Coronary artery (tissue), 2 donors: ENCODE results near the gene JAK1.

Source experiments
- DNase-seq: peaks from one replicate; pipeline ENCODE4 v3.0.0-alpha.2; 2017; ENCODE audit warnings: low spot score
- H3K27ac ChIP-seq, 2 donors: fragments of 200-600 bp; sonication (generic); one replicate each; pipeline ENCODE4 v1.5.1; 2016 to 2019
- H3K4me3 ChIP-seq: fragments of 200-600 bp; sonication (generic); 2 replicates; pipeline ENCODE4 v1.5.1; 2016; ENCODE audit warnings: mild to moderate bottlenecking, moderate library complexity
- TF ChIP-seq, protein P1 (sequence below): fragments of 200-600 bp; sonication (generic); IDR thresholded peaks from one replicate; pipeline ENCODE4 v1.5.1; 2019; ENCODE audit warnings: antibody characterized with exemption

JAK1 gene

DNA sequence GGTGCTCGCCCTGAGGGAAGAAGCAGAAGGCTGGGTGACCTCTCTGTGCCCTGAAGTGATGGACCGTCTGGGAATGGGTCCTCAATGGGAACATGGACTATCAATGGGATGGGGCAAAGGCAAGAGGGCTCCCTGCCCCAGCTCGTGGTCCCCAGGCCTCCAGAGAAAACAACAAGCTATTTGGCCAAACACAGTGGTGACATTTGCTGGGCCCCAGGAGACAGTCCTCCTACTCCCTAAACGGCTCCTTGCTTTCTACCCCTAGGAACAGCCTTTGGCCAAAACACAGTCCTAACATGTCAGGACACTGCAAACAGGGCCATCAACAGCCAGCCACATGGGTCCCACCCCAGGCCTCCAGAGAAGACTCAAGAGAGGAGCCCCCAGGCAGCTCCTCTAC, 118.7 kb downstream of the JAK1 start:
- Histone ChIP-seq H3K27ac (no peak overlapping the region), H3K4me3 (no peak overlapping the region)
- TF ChIP-seq, protein P1, sequence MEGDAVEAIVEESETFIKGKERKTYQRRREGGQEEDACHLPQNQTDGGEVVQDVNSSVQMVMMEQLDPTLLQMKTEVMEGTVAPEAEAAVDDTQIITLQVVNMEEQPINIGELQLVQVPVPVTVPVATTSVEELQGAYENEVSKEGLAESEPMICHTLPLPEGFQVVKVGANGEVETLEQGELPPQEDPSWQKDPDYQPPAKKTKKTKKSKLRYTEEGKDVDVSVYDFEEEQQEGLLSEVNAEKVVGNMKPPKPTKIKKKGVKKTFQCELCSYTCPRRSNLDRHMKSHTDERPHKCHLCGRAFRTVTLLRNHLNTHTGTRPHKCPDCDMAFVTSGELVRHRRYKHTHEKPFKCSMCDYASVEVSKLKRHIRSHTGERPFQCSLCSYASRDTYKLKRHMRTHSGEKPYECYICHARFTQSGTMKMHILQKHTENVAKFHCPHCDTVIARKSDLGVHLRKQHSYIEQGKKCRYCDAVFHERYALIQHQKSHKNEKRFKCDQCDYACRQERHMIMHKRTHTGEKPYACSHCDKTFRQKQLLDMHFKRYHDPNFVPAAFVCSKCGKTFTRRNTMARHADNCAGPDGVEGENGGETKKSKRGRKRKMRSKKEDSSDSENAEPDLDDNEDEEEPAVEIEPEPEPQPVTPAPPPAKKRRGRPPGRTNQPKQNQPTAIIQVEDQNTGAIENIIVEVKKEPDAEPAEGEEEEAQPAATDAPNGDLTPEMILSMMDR = no peak
- no peak for DNase-seq

DNA sequence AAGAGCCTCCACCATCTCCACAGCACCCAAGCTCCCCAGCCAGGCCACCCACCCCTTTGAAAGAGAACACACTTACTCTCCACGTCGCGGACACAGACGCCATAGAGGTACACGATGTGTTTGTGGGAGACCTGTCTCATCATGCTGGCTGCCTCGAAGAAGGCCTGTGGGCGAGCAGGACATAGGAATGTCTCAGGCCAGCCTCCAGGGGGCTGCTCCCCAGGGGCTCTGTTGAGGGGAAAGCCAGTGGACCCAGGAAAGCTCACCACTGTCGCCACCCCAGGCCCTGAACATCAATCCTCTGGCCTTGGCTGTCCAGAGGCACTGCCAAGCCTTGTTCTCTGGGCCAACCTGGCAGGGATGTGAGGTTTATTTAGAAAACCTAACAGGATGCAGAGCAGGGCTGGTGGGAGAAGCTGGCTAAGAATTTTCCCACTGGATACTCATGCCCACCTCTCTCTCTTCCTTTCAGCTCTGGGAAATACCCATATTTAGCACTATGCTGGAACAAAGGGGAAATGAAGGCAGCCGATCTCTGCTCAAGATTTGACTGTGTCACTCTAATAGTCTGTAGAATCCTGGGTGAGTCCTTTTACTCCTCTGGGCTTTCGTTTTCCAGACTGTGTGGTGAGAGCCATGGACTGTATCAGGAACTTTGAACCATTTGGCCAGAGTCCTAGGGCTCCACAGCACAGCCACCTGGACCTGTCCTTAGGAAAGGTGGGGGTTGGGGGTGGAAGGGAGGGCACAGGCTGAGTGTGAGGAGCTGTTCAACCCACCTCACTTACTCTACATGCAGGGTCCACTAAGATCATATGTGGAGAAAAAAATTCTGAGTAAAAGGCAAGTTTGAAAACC, 119.5 kb downstream of the JAK1 start:
- DNase-seq = no peak
- H3K4me3 ChIP-seq = no peak overlapping the region
- H3K27ac ChIP-seq = no peak overlapping the region
- TF ChIP-seq, protein P1 = no peak

DNA sequence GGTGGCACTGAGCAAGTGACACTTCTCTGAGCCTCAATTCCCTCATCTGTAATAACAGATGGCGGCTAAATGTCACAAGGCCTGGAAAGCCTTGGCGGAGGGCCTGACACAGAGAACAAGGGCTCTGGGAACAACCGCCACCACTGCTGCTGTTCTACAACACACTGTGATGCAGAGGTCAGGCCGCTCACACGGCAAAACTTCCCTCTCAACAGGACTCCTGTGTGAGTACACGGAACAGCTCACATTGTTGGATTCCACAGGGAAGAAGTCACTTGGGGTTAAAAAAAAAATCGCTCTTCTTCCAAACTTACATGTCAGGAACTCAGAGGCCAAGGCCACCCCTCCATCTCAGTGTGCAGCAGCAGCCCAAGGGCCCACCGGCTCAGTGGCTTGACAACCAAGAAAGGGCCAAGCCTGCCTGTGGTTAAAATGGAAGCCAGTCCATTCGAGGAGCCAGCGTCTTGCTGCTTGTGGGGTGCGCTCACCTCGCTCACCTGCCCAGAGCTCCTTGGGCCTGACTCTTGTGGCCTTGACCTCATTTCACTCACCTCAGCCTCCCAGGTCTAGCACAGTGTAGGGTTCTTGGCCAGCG, 120.4 kb downstream of the JAK1 start:
- no peak overlapping the region for H3K4me3 ChIP-seq
- H3K27ac ChIP-seq = no peak overlapping the region
- TF ChIP-seq, protein P1 = no peak
- no peak for DNase-seq

DNA sequence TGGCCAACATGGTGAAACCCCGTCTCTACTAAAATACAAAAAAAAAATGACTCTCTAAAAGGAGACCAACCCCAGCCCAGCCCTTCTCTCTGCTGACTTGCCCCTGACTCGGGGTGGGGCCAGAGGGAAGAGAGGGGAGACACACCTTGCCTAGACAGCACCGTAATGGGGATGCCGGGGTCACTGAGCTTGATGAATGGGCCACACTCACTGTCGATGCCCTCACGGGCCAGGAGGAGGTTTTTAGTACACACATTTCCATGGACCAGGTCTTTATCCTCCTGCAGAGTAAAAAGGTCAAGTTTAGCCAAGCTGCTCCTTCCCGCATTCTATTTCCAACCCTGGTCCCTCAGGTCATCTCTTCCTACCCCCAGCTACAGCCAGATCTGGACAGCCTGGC, 121.7 kb downstream of the JAK1 start:
- Histone ChIP-seq H3K27ac (no peak overlapping the region), H3K4me3 (no peak overlapping the region)
- TF ChIP-seq, protein P1 = no peak
- no peak for DNase-seq

DNA sequence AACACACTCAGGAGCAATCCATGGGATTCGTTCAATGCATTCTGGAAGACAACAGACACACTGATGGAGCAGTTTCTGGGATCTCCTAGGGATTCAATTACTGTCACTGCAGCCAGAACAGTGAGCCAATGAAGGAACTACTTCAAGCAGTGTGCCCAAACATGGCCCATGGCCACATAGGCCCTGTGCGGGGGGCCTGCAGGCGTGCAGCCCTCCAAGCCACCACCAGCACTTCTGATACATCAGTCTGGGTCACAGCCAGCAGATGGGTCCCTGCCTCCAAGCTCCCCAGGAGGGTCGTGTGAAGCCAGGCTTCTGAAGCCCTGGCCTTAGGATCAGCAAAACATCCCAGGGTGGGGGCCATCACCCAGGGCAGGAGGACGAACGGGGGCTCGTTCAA, 122.2 kb downstream of the JAK1 start:
- TF ChIP-seq, protein P1 = no peak
- DNase-seq = no peak
- H3K4me3 ChIP-seq = no peak overlapping the region
- no peak overlapping the region for H3K27ac ChIP-seq

DNA sequence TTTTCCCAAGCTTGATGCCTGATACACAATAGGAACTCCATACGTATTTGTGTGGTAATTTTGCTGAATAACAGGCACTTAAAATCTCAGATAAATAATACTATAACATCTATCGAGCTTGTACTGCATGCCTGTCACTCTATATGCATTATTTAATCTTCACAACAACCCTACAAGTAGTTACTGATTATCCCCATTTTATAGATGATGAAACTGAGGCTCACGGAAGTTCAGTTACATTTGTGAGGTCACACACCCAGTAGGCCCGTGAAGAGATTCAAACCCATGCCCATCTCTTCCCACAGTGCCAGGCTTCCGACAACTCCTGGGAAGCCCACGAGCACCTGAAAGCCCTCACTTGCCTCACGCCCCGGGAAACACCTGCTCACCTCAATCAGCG, 122.7 kb downstream of the JAK1 start:
- Histone ChIP-seq H3K4me3 (no peak overlapping the region), H3K27ac (no peak overlapping the region)
- no peak for DNase-seq
- TF ChIP-seq, protein P1 = no peak

DNA sequence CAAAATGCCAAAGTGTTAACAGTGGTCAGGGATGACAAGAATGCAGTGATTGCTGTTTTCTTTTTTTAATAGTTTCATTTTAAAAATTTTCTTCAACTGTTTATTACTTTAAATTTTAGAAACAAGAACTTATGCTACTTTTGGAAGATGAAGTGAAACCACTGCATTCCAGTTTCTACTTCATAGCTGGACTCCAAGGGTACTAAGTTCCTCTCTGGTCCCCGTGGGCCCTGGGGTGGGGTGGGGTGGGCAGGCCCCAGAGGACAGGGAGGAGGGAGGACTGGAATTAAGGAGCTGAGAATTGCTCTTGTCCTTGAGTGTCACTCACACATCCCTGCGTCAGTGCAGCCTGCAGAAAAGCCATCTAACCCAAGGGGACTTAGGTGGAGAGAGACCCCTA, 124.1 kb downstream of the JAK1 start:
- DNase-seq = no peak
- H3K27ac ChIP-seq = peak overlapping the region in 1 of 2 donors; percentile 12
- no peak overlapping the region for H3K4me3 ChIP-seq
- TF ChIP-seq, protein P1 = no peak
